Prostate gland (tissue), 2 donors: ENCODE results near the gene ISCA1. TPM values are rescaled to one million over a fixed set of nuclear protein-coding genes. Genes with fewer than 3 reads are reported as not detected.

Experiments
- DNase-seq: peaks from one replicate; pipeline ENCODE4 v3.0.0-alpha.2; 2019; ENCODE audit warnings: low spot score
- H3K27ac ChIP-seq, 2 donors: fragments of 200-600 bp; sonication (generic); 2 replicates each; pipeline ENCODE4 v1.5.1; 2017 to 2019
- H3K27me3 ChIP-seq: fragments of 200-600 bp; sonication (generic); replicated peaks from 2 replicates; pipeline ENCODE4 v1.5.1; 2019; ENCODE audit not compliant: insufficient read depth
- H3K36me3 ChIP-seq, 2 donors: fragments of 200-600 bp; sonication (generic); 1 replicate in 1 of 2; 2 replicates in 1 of 2; pipeline versions ENCODE4 v1.5.1 to v1.8.1; 2017 to 2019
- H3K4me1 ChIP-seq: fragments of 200-600 bp; sonication (generic); replicated peaks from 2 replicates; pipeline ENCODE4 v1.5.1; 2019
- H3K4me3 ChIP-seq, 2 donors: fragments of 200-600 bp; sonication (generic); 2 replicates each; pipeline ENCODE4 v1.5.1; 2017 to 2019
- H3K9me3 ChIP-seq: fragments of 200-600 bp; sonication (generic); 2 replicates; pipeline ENCODE4 v1.5.1; 2017
- CTCF ChIP-seq, 4 experiments: fragments of 200-600 bp in 2 of 4; fragments of 450-650 bp in 2 of 4; sonication (generic) in 2 of 4; IDR thresholded peaks; 1 replicate in 3 of 4; 2 replicates in 1 of 4; pipeline ENCODE4 v1.5.1; 2016 to 2019; ENCODE audit warnings: antibody characterized with exemption in 4 of 4, mild to moderate bottlenecking in 2 of 4, moderate library complexity in 2 of 4
- POLR2A ChIP-seq: fragments of 450-650 bp; IDR thresholded peaks from one replicate; pipeline ENCODE4 v1.6.1; 2016; ENCODE audit warnings: antibody characterized with exemption, mild to moderate bottlenecking
- POLR2AphosphoS5 ChIP-seq: sonication (generic); formaldehyde crosslinking; IDR thresholded peaks from one replicate; pipeline ENCODE4 v1.6.1; 2017; ENCODE audit warnings: antibody characterized with exemption
- WGBS: methylation state at CpG from one replicate; pipeline ENCODE4 v1.1.5; 2018; 5-methylcytosine and 5-hydroxymethylcytosine counted together
- intact Hi-C: fragments of 100-400 bp; cut with DNase I; formaldehyde crosslinking; loops from one replicate; pipeline ENCODE4 v1.14.2; 2022
- total RNA-seq, 2 donors: library from RNA; depleted of rRNA; stranded (reverse); fragments of >200 nt; gene quantifications; one replicate each; pipeline ENCODE4 v1.1.0, GENCODE V29; 2016

Gene ISCA1
- total RNA-seq, 2 donors from 2014 or later, result 39.4 to 51.9 TPM

DNA sequence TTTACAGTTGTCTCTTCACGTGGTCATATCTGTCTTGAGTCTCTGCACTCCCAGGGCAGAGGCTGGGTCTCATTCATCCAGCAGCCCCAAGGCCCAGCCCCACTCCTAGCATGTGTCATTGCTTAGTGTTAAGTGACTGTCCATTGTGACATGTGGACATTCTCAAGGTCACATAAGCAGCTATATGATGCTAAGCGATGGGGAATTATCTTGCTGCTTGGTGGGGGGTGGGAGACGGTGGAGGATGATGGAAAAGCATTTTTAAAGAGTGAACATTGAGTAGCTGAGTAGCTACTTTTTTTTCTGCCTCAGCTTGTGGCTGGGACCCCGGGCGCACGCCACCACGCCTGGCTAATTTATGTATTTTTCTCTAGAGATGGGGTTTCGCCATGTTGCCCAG, 22.8 kb downstream of the ISCA1 start, which contains the start of gene C9orf153:
TSS of gene C9orf153 (minus strand) at position 101 of the 400 bp plus-strand sequence. CDS start 30,054 bp downstream, outside the sequence.
- TF ChIP-seq CTCF (IDR thresholded peaks at IDR 0.05) (no peak), POLR2A (no peak), POLR2AphosphoS5 (no peak)
- no peak for DNase-seq
- Histone ChIP-seq H3K4me3 (no peak within 1 kb of the TSS), H3K27me3 (no peaks in the 10 kb centered on the region), H3K36me3 (peaks cover 0 to 4% of the 10 kb centered on the region in 2 donors), H3K27ac (no peak within 1 kb of the TSS), H3K9me3 (no peaks in the 10 kb centered on the region), H3K4me1 (no peaks in the 10 kb centered on the region)
- 87% methylated on average over 8 of the region's 8 CpGs for WGBS
- intact Hi-C loops, result no loop called here

DNA sequence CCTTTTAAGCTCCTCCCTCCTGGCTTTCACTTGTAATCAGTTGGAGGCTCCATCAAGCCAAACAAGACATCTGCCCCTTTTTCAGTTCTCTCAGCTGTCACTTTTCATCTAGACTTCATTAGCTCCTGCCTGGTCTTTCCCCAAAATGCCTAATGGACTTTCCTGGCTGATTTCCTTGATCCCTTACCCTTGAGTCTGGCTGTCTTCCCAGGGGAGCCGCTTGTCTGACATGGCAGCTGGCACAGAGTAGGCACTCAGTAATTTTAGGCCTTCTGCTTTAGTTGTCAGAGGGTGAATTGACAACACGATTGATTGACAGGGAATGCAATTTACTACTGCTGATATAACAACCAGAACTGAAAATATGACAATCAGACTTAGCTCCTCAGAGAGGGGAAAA, 24.9 kb downstream of the ISCA1 start:
- Histone ChIP-seq H3K27me3 (no peaks in the 10 kb centered on the region), H3K27ac (no peak overlapping the region), H3K4me3 (no peak overlapping the region), H3K36me3 (no peaks in the 10 kb centered on the region), H3K4me1 (no peaks in the 10 kb centered on the region), H3K9me3 (no peaks in the 10 kb centered on the region)
- 79% methylated on average over 2 of the region's 2 CpGs for WGBS
- intact Hi-C loops, result no loop called here
- TF ChIP-seq CTCF (IDR thresholded peaks at IDR 0.05) (no peak), POLR2AphosphoS5 (no peak), POLR2A (no peak)
- no peak for DNase-seq

- H3K27me3 ChIP-seq, result no peaks in the 10 kb centered on the region
- intact Hi-C loops, result no loop called here
- H3K9me3 ChIP-seq, result no peaks in the 10 kb centered on the region
- no peak overlapping the region for H3K4me3 ChIP-seq
- no peak overlapping the region for H3K27ac ChIP-seq
- no peaks in the 10 kb centered on the region for H3K4me1 ChIP-seq
- no peaks in the 10 kb centered on the region for H3K36me3 ChIP-seq
- DNase-seq, result no peak
- TF ChIP-seq CTCF (IDR thresholded peaks at IDR 0.05) (no peak), POLR2AphosphoS5 (no peak), POLR2A (no peak)
- 75% methylated on average over 3 of the region's 3 CpGs for WGBS
Observed at GRCh38 chr9:86256653-86257052, 25.7 kb downstream of the ISCA1 start.

DNA sequence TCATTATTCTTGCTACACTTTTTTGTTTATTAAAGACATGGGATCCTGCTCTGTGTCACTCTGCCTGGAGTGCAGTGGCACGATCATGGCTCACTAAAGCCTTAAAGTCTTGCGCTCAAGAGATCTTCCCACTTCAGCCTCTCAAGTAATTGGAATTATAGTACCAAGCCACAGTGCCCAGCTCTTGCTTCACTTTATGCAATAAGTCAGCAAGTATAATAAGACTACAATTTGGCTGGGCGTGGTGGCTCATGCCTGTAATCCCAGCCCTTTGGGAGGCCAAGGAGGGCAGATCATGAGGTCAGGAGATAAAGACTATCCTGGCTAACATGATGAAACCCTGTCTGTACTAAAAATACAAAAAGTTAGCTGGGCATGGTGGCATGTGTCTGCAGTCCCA, 28.8 kb downstream of the ISCA1 start:
- DNase-seq, result no peak
- WGBS, result 98% methylated on average over 3 of the region's 3 CpGs
- Histone ChIP-seq H3K36me3 (no peaks in the 10 kb centered on the region), H3K27ac (no peak overlapping the region), H3K9me3 (no peaks in the 10 kb centered on the region), H3K27me3 (no peaks in the 10 kb centered on the region), H3K4me1 (no peaks in the 10 kb centered on the region), H3K4me3 (no peak overlapping the region)
- TF ChIP-seq CTCF (IDR thresholded peaks at IDR 0.05) (no peak), POLR2AphosphoS5 (no peak), POLR2A (no peak)
- intact Hi-C loops, result no loop called here

GRCh38 chr9:86252870-86253269, 29.5 kb downstream of the ISCA1 start:
- Histone ChIP-seq H3K36me3 (no peaks in the 10 kb centered on the region), H3K27ac (no peak overlapping the region), H3K4me1 (no peaks in the 10 kb centered on the region), H3K27me3 (no peaks in the 10 kb centered on the region), H3K4me3 (no peak overlapping the region), H3K9me3 (no peaks in the 10 kb centered on the region)
- TF ChIP-seq CTCF (IDR thresholded peaks at IDR 0.05), result no peak
- no peak for TF ChIP-seq POLR2AphosphoS5
- no peak for TF ChIP-seq POLR2A
- 89% methylated on average over 1 of the region's 1 CpG for WGBS
- no peak for DNase-seq
- intact Hi-C loops, result no loop called here
